Measurements from ENCODE around the gene ATP11C. TPM values are rescaled to one million over a fixed set of nuclear protein-coding genes. Genes with fewer than 3 reads are reported as not detected.

Gene ATP11C
- total and polyA plus RNA-seq, 2 experiments from 2014 or later: 44.0 to 90.7 TPM

GRCh38 chrX:139739138-139739537, 193.7 kb downstream of the ATP11C start:
- Mint-ChIP-seq H3K27ac (no peak overlapping the region), H3K4me1 (no peaks in the 10 kb centered on the region), H3K4me3 (no peak overlapping the region), H3K27me3 (ENCODE audit: insufficient read depth, low read depth, poor library complexity) (no peaks in the 10 kb centered on the region), H3K36me3 (ENCODE audit: low read depth) (no peaks in the 10 kb centered on the region; the same call in 2 of the 3 replicates), H3K9me3 (no peaks in the 10 kb centered on the region)
- ATAC-seq (no peak), DNase-seq (ENCODE audit: low spot score) (no peak)
- Histone ChIP-seq H3K79me2 (replicated peaks; ENCODE audit: insufficient read depth) (no peaks in the 10 kb centered on the region), H3K4me2 (no peak overlapping the region), H4K20me1 (replicated peaks; ENCODE audit: insufficient read depth) (no peaks in the 10 kb centered on the region), H3K4me3 (no peak overlapping the region), H2AFZ (no peak overlapping the region), H3K27me3 (ENCODE audit: insufficient read depth) (no peaks in the 10 kb centered on the region), H3K36me3 (ENCODE audit: insufficient read depth) (peaks cover 7% of the 10 kb centered on the region; the same call in 1 of the 2 replicates), H3K4me1 (ENCODE audit: insufficient read depth) (no peaks in the 10 kb centered on the region), H3K27ac (ENCODE audit: low read depth) (no peak overlapping the region), H3K9me2 (ENCODE audit: insufficient read depth) (no peaks in the 10 kb centered on the region), H3F3A (replicated peaks; ENCODE audit: low read depth) (no peaks in the 10 kb centered on the region)
- TF ChIP-seq, protein P1, sequence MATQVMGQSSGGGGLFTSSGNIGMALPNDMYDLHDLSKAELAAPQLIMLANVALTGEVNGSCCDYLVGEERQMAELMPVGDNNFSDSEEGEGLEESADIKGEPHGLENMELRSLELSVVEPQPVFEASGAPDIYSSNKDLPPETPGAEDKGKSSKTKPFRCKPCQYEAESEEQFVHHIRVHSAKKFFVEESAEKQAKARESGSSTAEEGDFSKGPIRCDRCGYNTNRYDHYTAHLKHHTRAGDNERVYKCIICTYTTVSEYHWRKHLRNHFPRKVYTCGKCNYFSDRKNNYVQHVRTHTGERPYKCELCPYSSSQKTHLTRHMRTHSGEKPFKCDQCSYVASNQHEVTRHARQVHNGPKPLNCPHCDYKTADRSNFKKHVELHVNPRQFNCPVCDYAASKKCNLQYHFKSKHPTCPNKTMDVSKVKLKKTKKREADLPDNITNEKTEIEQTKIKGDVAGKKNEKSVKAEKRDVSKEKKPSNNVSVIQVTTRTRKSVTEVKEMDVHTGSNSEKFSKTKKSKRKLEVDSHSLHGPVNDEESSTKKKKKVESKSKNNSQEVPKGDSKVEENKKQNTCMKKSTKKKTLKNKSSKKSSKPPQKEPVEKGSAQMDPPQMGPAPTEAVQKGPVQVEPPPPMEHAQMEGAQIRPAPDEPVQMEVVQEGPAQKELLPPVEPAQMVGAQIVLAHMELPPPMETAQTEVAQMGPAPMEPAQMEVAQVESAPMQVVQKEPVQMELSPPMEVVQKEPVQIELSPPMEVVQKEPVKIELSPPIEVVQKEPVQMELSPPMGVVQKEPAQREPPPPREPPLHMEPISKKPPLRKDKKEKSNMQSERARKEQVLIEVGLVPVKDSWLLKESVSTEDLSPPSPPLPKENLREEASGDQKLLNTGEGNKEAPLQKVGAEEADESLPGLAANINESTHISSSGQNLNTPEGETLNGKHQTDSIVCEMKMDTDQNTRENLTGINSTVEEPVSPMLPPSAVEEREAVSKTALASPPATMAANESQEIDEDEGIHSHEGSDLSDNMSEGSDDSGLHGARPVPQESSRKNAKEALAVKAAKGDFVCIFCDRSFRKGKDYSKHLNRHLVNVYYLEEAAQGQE (IDR thresholded peaks at IDR 0.05; ENCODE audit: unreplicated experiment): no peak
- TF ChIP-seq ETS1 (IDR thresholded peaks at IDR 0.05) (no peak), ZNF114 (CRISPR knock-in tag; IDR thresholded peaks at IDR 0.05) (no peak)

DNA sequence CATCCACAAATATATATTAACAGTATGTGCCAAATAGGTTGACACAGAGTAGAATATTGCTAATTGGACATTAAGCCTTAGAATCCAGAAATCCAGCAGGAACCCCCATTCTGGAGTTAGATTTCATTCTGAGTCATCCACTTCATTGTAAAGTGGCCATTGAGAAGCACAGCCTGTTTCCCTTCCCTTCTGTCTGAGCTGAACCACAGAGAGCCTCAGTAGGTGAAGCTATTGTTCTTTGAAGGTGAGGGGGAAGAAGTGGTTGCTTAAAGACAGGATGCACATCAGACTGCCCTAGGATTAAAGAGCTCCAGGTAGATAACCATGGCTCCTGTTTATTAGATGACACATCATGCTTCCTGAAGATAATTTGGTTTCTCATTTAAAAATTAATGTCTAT, 194.3 kb downstream of the ATP11C start:
- DNase-seq (ENCODE audit: low spot score): no peak
- Histone ChIP-seq H3K27ac (ENCODE audit: low read depth) (no peak overlapping the region), H3K4me2 (no peak overlapping the region), H3K79me2 (replicated peaks; ENCODE audit: insufficient read depth) (no peaks in the 10 kb centered on the region), H3K36me3 (ENCODE audit: insufficient read depth) (peaks cover 7% of the 10 kb centered on the region; the same call in 1 of the 2 replicates), H3F3A (replicated peaks; ENCODE audit: low read depth) (no peaks in the 10 kb centered on the region), H3K27me3 (ENCODE audit: insufficient read depth) (no peaks in the 10 kb centered on the region), H4K20me1 (replicated peaks; ENCODE audit: insufficient read depth) (no peaks in the 10 kb centered on the region), H2AFZ (no peak overlapping the region), H3K4me3 (no peak overlapping the region), H3K9me2 (ENCODE audit: insufficient read depth) (no peaks in the 10 kb centered on the region), H3K4me1 (ENCODE audit: insufficient read depth) (no peaks in the 10 kb centered on the region)
- Mint-ChIP-seq H3K9me3 (no peaks in the 10 kb centered on the region), H3K4me1 (no peaks in the 10 kb centered on the region), H3K36me3 (ENCODE audit: low read depth) (no peaks in the 10 kb centered on the region; the same call in 2 of the 3 replicates), H3K27me3 (ENCODE audit: insufficient read depth, low read depth, poor library complexity) (no peaks in the 10 kb centered on the region), H3K4me3 (no peak overlapping the region), H3K27ac (no peak overlapping the region)
- no peak; the same call in 2 of the 3 replicates for ATAC-seq
- TF ChIP-seq, protein P2, sequence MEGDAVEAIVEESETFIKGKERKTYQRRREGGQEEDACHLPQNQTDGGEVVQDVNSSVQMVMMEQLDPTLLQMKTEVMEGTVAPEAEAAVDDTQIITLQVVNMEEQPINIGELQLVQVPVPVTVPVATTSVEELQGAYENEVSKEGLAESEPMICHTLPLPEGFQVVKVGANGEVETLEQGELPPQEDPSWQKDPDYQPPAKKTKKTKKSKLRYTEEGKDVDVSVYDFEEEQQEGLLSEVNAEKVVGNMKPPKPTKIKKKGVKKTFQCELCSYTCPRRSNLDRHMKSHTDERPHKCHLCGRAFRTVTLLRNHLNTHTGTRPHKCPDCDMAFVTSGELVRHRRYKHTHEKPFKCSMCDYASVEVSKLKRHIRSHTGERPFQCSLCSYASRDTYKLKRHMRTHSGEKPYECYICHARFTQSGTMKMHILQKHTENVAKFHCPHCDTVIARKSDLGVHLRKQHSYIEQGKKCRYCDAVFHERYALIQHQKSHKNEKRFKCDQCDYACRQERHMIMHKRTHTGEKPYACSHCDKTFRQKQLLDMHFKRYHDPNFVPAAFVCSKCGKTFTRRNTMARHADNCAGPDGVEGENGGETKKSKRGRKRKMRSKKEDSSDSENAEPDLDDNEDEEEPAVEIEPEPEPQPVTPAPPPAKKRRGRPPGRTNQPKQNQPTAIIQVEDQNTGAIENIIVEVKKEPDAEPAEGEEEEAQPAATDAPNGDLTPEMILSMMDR (conservative IDR thresholded peaks at IDR 0.05; ENCODE audit: low read depth in 2 of 2): no peak
- TF ChIP-seq NANOG (IDR thresholded peaks at IDR 0.05; ENCODE audit: borderline replicate concordance) (no peak), EZH2phosphoT487 (IDR thresholded peaks at IDR 0.05; ENCODE audit: unreplicated experiment) (no peak), ETS1 (IDR thresholded peaks at IDR 0.05) (no peak), STAT1 (IDR thresholded peaks at IDR 0.05; ENCODE audit: unreplicated experiment) (no peak), JUNB (IDR thresholded peaks at IDR 0.05; ENCODE audit: unreplicated experiment) (no peak), EZH2 (IDR thresholded peaks at IDR 0.05; ENCODE audit: low read depth, unreplicated experiment) (no peak), ZNF331 (CRISPR knock-in tag; IDR thresholded peaks at IDR 0.05; ENCODE audit: low read depth) (no peak), CREB1 (CRISPR knock-in tag; IDR thresholded peaks at IDR 0.05; ENCODE audit: low read depth) (no peak), POLR2AphosphoS5 (IDR thresholded peaks at IDR 0.05; ENCODE audit: low read depth) (no peak), ZNF114 (CRISPR knock-in tag; IDR thresholded peaks at IDR 0.05) (no peak)
- TF ChIP-seq, protein P1 (IDR thresholded peaks at IDR 0.05; ENCODE audit: unreplicated experiment): no peak

All from GM23338 (cell line).